Astrocyte (in vitro differentiated cells and primary cell): ENCODE measurements around the gene ADAM8. TPM values are rescaled to one million over a fixed set of nuclear protein-coding genes. Genes with fewer than 3 reads are reported as not detected.

Experiments used
- DNase-seq: peaks from one replicate; pipeline ENCODE4 v3.0.0-alpha.2; 2010; ENCODE audit warnings: low read depth
- FAIRE-seq: peaks from 2 replicates; lab custom pipeline; 2011; peaks lifted over from hg19 to GRCh38; lab: Jason Lieb, UNC
- H2AFZ ChIP-seq: 2 replicates; pipeline ENCODE4 v1.6.0; 2012; ENCODE audit warnings: low read depth, low read length, inconsistent platforms
- H3K27ac ChIP-seq: 2 replicates; pipeline ENCODE4 v1.5.1; 2011; ENCODE audit warnings: low read depth, low read length, inconsistent platforms
- H3K27me3 ChIP-seq: 2 replicates; pipeline ENCODE4 v1.6.0; 2011; ENCODE audit warnings: low read length, inconsistent platforms; ENCODE audit not compliant: insufficient read depth
- H3K36me3 ChIP-seq: 2 replicates; pipeline ENCODE4 v1.5.1; 2011; ENCODE audit warnings: low read length, inconsistent platforms; ENCODE audit not compliant: insufficient read depth
- H3K4me1 ChIP-seq: 2 replicates; pipeline ENCODE4 v1.5.1; 2011; ENCODE audit warnings: low read length, inconsistent platforms; ENCODE audit not compliant: insufficient read depth
- H3K4me2 ChIP-seq: 2 replicates; pipeline ENCODE4 v1.6.0; 2012; ENCODE audit warnings: low read length, inconsistent platforms
- H3K4me3 ChIP-seq: 2 replicates; pipeline ENCODE4 v1.5.1; 2011; ENCODE audit warnings: low read depth, mild to moderate bottlenecking, low read length, inconsistent platforms; ENCODE audit not compliant: insufficient read depth
- H3K79me2 ChIP-seq: 2 replicates; pipeline ENCODE4 v1.6.0; 2012; ENCODE audit warnings: mild to moderate bottlenecking, low read length, inconsistent platforms; ENCODE audit not compliant: insufficient read depth
- H3K9ac ChIP-seq: 2 replicates; pipeline ENCODE4 v1.6.0; 2012; ENCODE audit warnings: mild to moderate bottlenecking, low read length, inconsistent platforms
- H3K9me3 ChIP-seq: 2 replicates; pipeline ENCODE4 v1.5.1; 2012; ENCODE audit warnings: low read depth, mild to moderate bottlenecking, low read length, inconsistent platforms; ENCODE audit not compliant: insufficient read depth
- H4K20me1 ChIP-seq: 2 replicates; pipeline ENCODE4 v1.6.0; 2012; ENCODE audit warnings: low read length, inconsistent platforms; ENCODE audit not compliant: insufficient read depth
- H3K27ac Mint-ChIP-seq: one replicate; pipeline ENCODE4 v1.8.0; 2021; ENCODE audit warnings: mild to moderate bottlenecking, mixed read lengths; ENCODE audit not compliant: unreplicated experiment
- H3K27me3 Mint-ChIP-seq: one replicate; pipeline ENCODE4 v1.8.0; 2021; ENCODE audit warnings: low read depth, mixed read lengths; ENCODE audit not compliant: unreplicated experiment
- H3K36me3 Mint-ChIP-seq: one replicate; pipeline ENCODE4 v1.8.0; 2021; ENCODE audit warnings: low read depth, mixed read lengths; ENCODE audit not compliant: unreplicated experiment
- H3K4me1 Mint-ChIP-seq: one replicate; pipeline ENCODE4 v1.8.0; 2021; ENCODE audit warnings: low read depth, mixed read lengths; ENCODE audit not compliant: unreplicated experiment
- H3K4me3 Mint-ChIP-seq: one replicate; pipeline ENCODE4 v1.8.0; 2021; ENCODE audit warnings: mild to moderate bottlenecking, moderate library complexity, mixed read lengths; ENCODE audit not compliant: unreplicated experiment
- H3K9me3 Mint-ChIP-seq: one replicate; pipeline ENCODE4 v1.8.0; 2021; ENCODE audit warnings: mild to moderate bottlenecking, mixed read lengths; ENCODE audit not compliant: unreplicated experiment
- EZH2 ChIP-seq: IDR thresholded peaks from 2 replicates; pipeline ENCODE4 v1.6.1; 2012; ENCODE audit warnings: mild to moderate bottlenecking, low read length, inconsistent platforms; ENCODE audit not compliant: insufficient read depth
- microRNA-seq: library from miRNA; unstranded; fragments of <30 nt; microRNA quantifications from one replicate; pipeline ENCODE4 v1.2.0, GENCODE V29; 2020
- total RNA-seq: library from RNA; stranded (reverse); gene quantifications from 2 replicates; pipeline ENCODE4 v1.2.1, GENCODE V29; 2021

The ADAM8 gene
- total RNA-seq, 1 donor from 2014 or later, result 4.6 TPM

- H3K4me2 ChIP-seq, result no peak overlapping the region
- FAIRE-seq (no peak), DNase-seq (no peak)
- H3K27ac ChIP-seq, result no peak overlapping the region
- no peaks in the 10 kb centered on the region for H3K79me2 ChIP-seq
- no peaks in the 10 kb centered on the region for H4K20me1 ChIP-seq
- Mint-ChIP-seq H3K9me3 (no peaks in the 10 kb centered on the region), H3K4me1 (no peaks in the 10 kb centered on the region), H3K27ac (no peak overlapping the region), H3K27me3 (peaks cover 24% of the 10 kb centered on the region), H3K36me3 (no peaks in the 10 kb centered on the region), H3K4me3 (no peak overlapping the region)
- H3K36me3 ChIP-seq, result no peaks in the 10 kb centered on the region
- H3K9me3 ChIP-seq, result peaks cover 5% of the 10 kb centered on the region
- H2AFZ ChIP-seq, result no peak overlapping the region
- no peak overlapping the region for H3K9ac ChIP-seq
- H3K4me3 ChIP-seq, result no peak overlapping the region
- TF ChIP-seq EZH2, result no peak
- H3K27me3 ChIP-seq, result no peaks in the 10 kb centered on the region
- no peaks in the 10 kb centered on the region for H3K4me1 ChIP-seq
These were observed 63.7 kb downstream of the ADAM8 start for GRCh38 chr10:133212853-133213494.

Small RNAs within 50 kb of the gene (microRNA-seq; reads per million reads assigned to microRNA genes)
- not detected for gene MIR202

Other genes with a start within 250 kb of the ADAM8 start
- not detected in 2 replicates for gene ADGRA1, start 188.9 kb downstream of the ADAM8 start, total RNA-seq
- 2.6 and 4.1 TPM in 2 replicates for gene KNDC1, start 116.6 kb downstream of the ADAM8 start, total RNA-seq
- gene UTF1, start 46.7 kb downstream of the ADAM8 start, total RNA-seq, result 0.18 TPM in 1 of 2 replicates, not detected in the other
- gene VENTX, start 39.0 kb downstream of the ADAM8 start, total RNA-seq, result 0.11 TPM in 1 of 2 replicates, not detected in the other
- 56.2 and 57.8 TPM in 2 replicates for gene TUBGCP2, start 32.0 kb upstream of the ADAM8 start, total RNA-seq
- gene ZNF511, start 32.0 kb upstream of the ADAM8 start, total RNA-seq, result 23.8 and 25.5 TPM in 2 replicates
- gene CALY, start 60.0 kb upstream of the ADAM8 start, total RNA-seq, result 0.77 and 1.1 TPM in 2 replicates
- gene PRAP1, start 70.5 kb upstream of the ADAM8 start, total RNA-seq, result not detected in 2 replicates
- gene FUOM, start 81.2 kb upstream of the ADAM8 start, total RNA-seq, result 28.8 and 29.3 TPM in 2 replicates
- gene ECHS1, start 96.5 kb upstream of the ADAM8 start, total RNA-seq, result 81.0 and 90.9 TPM in 2 replicates
- 6.9 and 7.9 TPM in 2 replicates for gene PAOX, start 102.4 kb upstream of the ADAM8 start, total RNA-seq
- gene MTG1, start 117.3 kb upstream of the ADAM8 start, total RNA-seq, result 44.0 and 52.3 TPM in 2 replicates
- gene SPRN, start 147.8 kb upstream of the ADAM8 start, total RNA-seq, result 3.7 and 4.0 TPM in 2 replicates
- 0.43 and 0.50 TPM in 2 replicates for gene SCART1, start 177.1 kb upstream of the ADAM8 start, total RNA-seq